Activated naive CD8-positive, alpha-beta T cell treated with anti-CD3 and anti-CD28 coated beads, Interleukin-2, amount 10 ng/mL, durations not matched to agents 7 days and 5 days (primary cell): ENCODE results near the gene UBE2S. TPM values are rescaled to one million over a fixed set of nuclear protein-coding genes. Genes with fewer than 3 reads are reported as not detected.
A peak's percentile ranks its signal among the peaks of the same experiment; 100 is the strongest.

ENCODE experiments used
- ATAC-seq: fragments of 150-1000 bp; cut with Tn5 transposase; one replicate; pipeline ENCODE4 v1.10.0; 2021; ENCODE audit warnings: low read depth, moderate library complexity
- POLR2A ChIA-PET: fragments of 350-600 bp; sonication (Branson Sonifier 250); formaldehyde crosslinking; loops from one replicate; lab custom pipeline; 2021; ENCODE audit warnings: antibody characterized with exemption; lab: Charles Lee
- DNase-seq: peaks from one replicate; pipeline ENCODE4 v3.0.0; 2021
- H3K27ac Mint-ChIP-seq: one replicate; pipeline ENCODE4 v1.8.0; 2022; ENCODE audit warnings: mild to moderate bottlenecking, mixed read lengths
- H3K27me3 Mint-ChIP-seq: one replicate; pipeline ENCODE4 v1.8.0; 2022; ENCODE audit warnings: mild to moderate bottlenecking, moderate library complexity, mixed read lengths
- H3K36me3 Mint-ChIP-seq: one replicate; pipeline ENCODE4 v1.8.0; 2021; ENCODE audit warnings: mild to moderate bottlenecking, mixed read lengths
- H3K4me1 Mint-ChIP-seq: one replicate; pipeline ENCODE4 v1.8.0; 2021; ENCODE audit warnings: mixed read lengths
- H3K4me3 Mint-ChIP-seq: one replicate; pipeline ENCODE4 v1.8.0; 2022; ENCODE audit warnings: mild to moderate bottlenecking, moderate library complexity, mixed read lengths
- H3K9me3 Mint-ChIP-seq: one replicate; pipeline ENCODE4 v1.8.0; 2021; ENCODE audit warnings: mixed read lengths
- total RNA-seq, 2 experiments: library from RNA; stranded (reverse); gene quantifications; one replicate each; pipeline ENCODE4 v1.2.3, GENCODE V29; 2021

The UBE2S gene
- total RNA-seq, 2 experiments from 2014 or later, result 184 to 203 TPM

GRCh38 chr19:55368701-55369563 lies 38.7 kb downstream of the UBE2S start:
- Mint-ChIP-seq H3K27me3 (peaks cover 37% of the 10 kb centered on the region), H3K9me3 (no peaks in the 10 kb centered on the region), H3K4me1 (peaks cover 5% of the 10 kb centered on the region), H3K36me3 (peaks cover 2% of the 10 kb centered on the region), H3K4me3 (no peak overlapping the region), H3K27ac (no peak overlapping the region)
- POLR2A ChIA-PET, result interaction anchor here (2.3 kb wide), 1 partner anchor 15 kb away, joined by 10 read pairs; the partner anchor contains the start of gene TMEM238
- ATAC-seq (peak; percentile 37), DNase-seq (no peak)

- peaks cover 2% of the 10 kb centered on the region for H3K36me3 Mint-ChIP-seq
Measured at GRCh38 chr19:55368106-55368505, 39.5 kb downstream of the UBE2S start.

GRCh38 chr19:55366790-55367189 lies 40.8 kb downstream of the UBE2S start:
- Mint-ChIP-seq H3K27ac (no peak overlapping the region), H3K4me3 (no peak overlapping the region), H3K36me3 (peaks cover 2% of the 10 kb centered on the region), H3K27me3 (peaks cover 28% of the 10 kb centered on the region), H3K4me1 (peaks cover 2% of the 10 kb centered on the region), H3K9me3 (no peaks in the 10 kb centered on the region)
- ATAC-seq (no peak), DNase-seq (no peak)
- POLR2A ChIA-PET, result no interaction called here

More at GRCh38 chr19:55368106-55368505, 39.5 kb downstream of the UBE2S start:
- ATAC-seq, result no peak
- no peak for DNase-seq
- peaks cover 32% of the 10 kb centered on the region for H3K27me3 Mint-ChIP-seq
- peaks cover 2% of the 10 kb centered on the region for H3K4me1 Mint-ChIP-seq
- POLR2A ChIA-PET, result interaction anchor here (2.3 kb wide), 1 partner anchor 16 kb away, joined by 10 read pairs; the partner anchor contains the start of gene TMEM238
- no peak overlapping the region for H3K27ac Mint-ChIP-seq
- H3K4me3 Mint-ChIP-seq, result no peak overlapping the region
- H3K9me3 Mint-ChIP-seq, result no peaks in the 10 kb centered on the region

- Mint-ChIP-seq H3K36me3 (peaks cover 2% of the 10 kb centered on the region), H3K4me3 (no peak overlapping the region), H3K27me3 (peaks cover 20% of the 10 kb centered on the region), H3K4me1 (peaks cover 2% of the 10 kb centered on the region), H3K27ac (no peak overlapping the region), H3K9me3 (no peaks in the 10 kb centered on the region)
- POLR2A ChIA-PET, result no interaction called here
- DNase-seq (no peak), ATAC-seq (no peak)
Measured at GRCh38 chr19:55365964-55366363, 41.6 kb downstream of the UBE2S start.

- H3K4me1 Mint-ChIP-seq, result peaks cover 2% of the 10 kb centered on the region
- no peaks in the 10 kb centered on the region for H3K36me3 Mint-ChIP-seq
- H3K27ac Mint-ChIP-seq, result no peak overlapping the region
- DNase-seq, result no peak
- no peak for ATAC-seq
- POLR2A ChIA-PET, result no interaction called here
- H3K27me3 Mint-ChIP-seq, result peaks cover 13% of the 10 kb centered on the region
- H3K4me3 Mint-ChIP-seq, result no peak overlapping the region
- no peaks in the 10 kb centered on the region for H3K9me3 Mint-ChIP-seq
Measured at GRCh38 chr19:55365245-55365644, 42.3 kb downstream of the UBE2S start.

GRCh38 chr19:55362990-55363716 lies 44.4 kb downstream of the UBE2S start, which contains the start of gene GARIN5B:
Gene GARIN5B (minus strand): TSS chr19:55363260. CDS start chr19:55363066, 194 bp downstream.
- Mint-ChIP-seq H3K27ac (no peak within 1 kb of the TSS), H3K4me3 (no peak within 1 kb of the TSS), H3K9me3 (no peaks in the 10 kb centered on the region), H3K4me1 (no peaks in the 10 kb centered on the region), H3K27me3 (peaks cover 3% of the 10 kb centered on the region), H3K36me3 (no peaks in the 10 kb centered on the region)
- DNase-seq, result no peak
- POLR2A ChIA-PET, result no interaction called here
- no peak for ATAC-seq

- DNase-seq, result no peak
- POLR2A ChIA-PET, result no interaction called here
- Mint-ChIP-seq H3K9me3 (no peaks in the 10 kb centered on the region), H3K27me3 (peaks cover 6% of the 10 kb centered on the region), H3K4me3 (no peak overlapping the region), H3K27ac (no peak overlapping the region), H3K4me1 (no peaks in the 10 kb centered on the region), H3K36me3 (no peaks in the 10 kb centered on the region)
- ATAC-seq, result no peak
Measured at GRCh38 chr19:55362174-55362989, 45.2 kb downstream of the UBE2S start.

GRCh38 chr19:55360902-55361301 lies 46.7 kb downstream of the UBE2S start:
- ATAC-seq (no peak), DNase-seq (no peak)
- no peaks in the 10 kb centered on the region for H3K4me1 Mint-ChIP-seq
- no peak overlapping the region for H3K4me3 Mint-ChIP-seq
- no peak overlapping the region for H3K27ac Mint-ChIP-seq
- POLR2A ChIA-PET, result no interaction called here
- peaks cover 9% of the 10 kb centered on the region for H3K27me3 Mint-ChIP-seq
- no peaks in the 10 kb centered on the region for H3K36me3 Mint-ChIP-seq
- no peaks in the 10 kb centered on the region for H3K9me3 Mint-ChIP-seq

GRCh38 chr19:55358943-55359908 lies 48.4 kb downstream of the UBE2S start:
- no peak overlapping the region for H3K4me3 Mint-ChIP-seq
- DNase-seq (no peak), ATAC-seq (no peak)
- H3K27me3 Mint-ChIP-seq, result peaks cover 18% of the 10 kb centered on the region
- H3K4me1 Mint-ChIP-seq, result no peaks in the 10 kb centered on the region
- POLR2A ChIA-PET, result interaction anchor here (0.5 to 1.0 kb wide), 2 partner anchors 48 to 51 kb away, joined by 3 to 5 read pairs; partner anchors contain the start of gene UBE2S
- H3K27ac Mint-ChIP-seq, result no peak overlapping the region
- no peaks in the 10 kb centered on the region for H3K36me3 Mint-ChIP-seq
- H3K9me3 Mint-ChIP-seq, result no peaks in the 10 kb centered on the region

GRCh38 chr19:55358493-55358892 lies 49.1 kb downstream of the UBE2S start:
- POLR2A ChIA-PET, result interaction anchor here (1.0 kb wide), 2 partner anchors 9 to 49 kb away, joined by 3 read pairs; partner anchors contain the start of gene UBE2S
- Mint-ChIP-seq H3K27ac (no peak overlapping the region), H3K4me3 (no peak overlapping the region), H3K36me3 (no peaks in the 10 kb centered on the region), H3K27me3 (peaks cover 21% of the 10 kb centered on the region), H3K9me3 (no peaks in the 10 kb centered on the region), H3K4me1 (peaks cover 3% of the 10 kb centered on the region)
- no peak for ATAC-seq
- DNase-seq, result no peak

GRCh38 chr19:55355213-55355821 lies 52.3 kb downstream of the UBE2S start:
- peaks cover 16% of the 10 kb centered on the region for H3K4me1 Mint-ChIP-seq
- no peak overlapping the region for H3K27ac Mint-ChIP-seq
- H3K27me3 Mint-ChIP-seq, result peaks cover 44% of the 10 kb centered on the region
- ATAC-seq (no peak), DNase-seq (no peak)
- no peaks in the 10 kb centered on the region for H3K9me3 Mint-ChIP-seq
- POLR2A ChIA-PET, result interaction anchor here (0.5 to 2.0 kb wide), 4 partner anchors 16 to 314 kb away, joined by 3 to 6 read pairs (median 4); partner anchors contain the start of gene KMT5C
- no peaks in the 10 kb centered on the region for H3K36me3 Mint-ChIP-seq
- no peak overlapping the region for H3K4me3 Mint-ChIP-seq
